Measurements from ENCODE around the gene GNAS-AS1.

Gene GNAS-AS1

GRCh38 chr20:58877050-58877975, 26.6 kb upstream of the GNAS-AS1 start:
- TF ChIP-seq TEAD4 (IDR thresholded peaks at IDR 0.05) (no peak), TCF12 (IDR thresholded peaks at IDR 0.05; ENCODE audit: low read depth) (no peak), USF1 (IDR thresholded peaks at IDR 0.05) (no peak), YY1 (IDR thresholded peaks at IDR 0.05; ENCODE audit: low read depth) (no peak), CREB1 (IDR thresholded peaks at IDR 0.05; ENCODE audit: low read depth) (no peak), ZBTB7A (IDR thresholded peaks at IDR 0.05; ENCODE audit: low read depth) (no peak), TAF1 (IDR thresholded peaks at IDR 0.05; ENCODE audit: low read depth) (no peak), RAD21 (IDR thresholded peaks at IDR 0.05; ENCODE audit: low read depth) (no peak), EGR1 (IDR thresholded peaks at IDR 0.05) (no peak), FOXM1 (IDR thresholded peaks at IDR 0.05; ENCODE audit: borderline replicate concordance, low read depth) (no peak), REST (IDR thresholded peaks at IDR 0.05; ENCODE audit: low read depth) (no peak), CEBPB (IDR thresholded peaks at IDR 0.05) (no peak), MAX (IDR thresholded peaks at IDR 0.05) (no peak), NFIC (IDR thresholded peaks at IDR 0.05) (no peak), EP300 (IDR thresholded peaks at IDR 0.05; ENCODE audit: borderline replicate concordance) (no peak)

GRCh38 chr20:58876437-58876836, 25.7 kb upstream of the GNAS-AS1 start:
- TF ChIP-seq RAD21 (IDR thresholded peaks at IDR 0.05; ENCODE audit: low read depth) (no peak), TAF1 (IDR thresholded peaks at IDR 0.05; ENCODE audit: low read depth) (no peak), TCF12 (IDR thresholded peaks at IDR 0.05; ENCODE audit: low read depth) (no peak), FOXM1 (IDR thresholded peaks at IDR 0.05; ENCODE audit: borderline replicate concordance, low read depth) (no peak), ZBTB7A (IDR thresholded peaks at IDR 0.05; ENCODE audit: low read depth) (no peak), EP300 (IDR thresholded peaks at IDR 0.05; ENCODE audit: borderline replicate concordance) (no peak), YY1 (IDR thresholded peaks at IDR 0.05; ENCODE audit: low read depth) (no peak), NFIC (IDR thresholded peaks at IDR 0.05) (no peak), USF1 (IDR thresholded peaks at IDR 0.05) (no peak), MAX (IDR thresholded peaks at IDR 0.05) (no peak), REST (IDR thresholded peaks at IDR 0.05; ENCODE audit: low read depth) (no peak), TEAD4 (IDR thresholded peaks at IDR 0.05) (no peak), CEBPB (IDR thresholded peaks at IDR 0.05) (no peak), CREB1 (IDR thresholded peaks at IDR 0.05; ENCODE audit: low read depth) (no peak)

GRCh38 chr20:58875541-58876134, 24.9 kb upstream of the GNAS-AS1 start:
- no peak for TF ChIP-seq TEAD4 (IDR thresholded peaks at IDR 0.05)
- no peak for TF ChIP-seq EP300 (IDR thresholded peaks at IDR 0.05; ENCODE audit: borderline replicate concordance)
- no peak for TF ChIP-seq FOXM1 (IDR thresholded peaks at IDR 0.05; ENCODE audit: borderline replicate concordance, low read depth)
- no peak for TF ChIP-seq USF1 (IDR thresholded peaks at IDR 0.05)
- no peak for TF ChIP-seq EGR1 (IDR thresholded peaks at IDR 0.05)
- TF ChIP-seq TCF12 (IDR thresholded peaks at IDR 0.05; ENCODE audit: low read depth) = no peak
- TF ChIP-seq MAX (IDR thresholded peaks at IDR 0.05) = no peak
- no peak for TF ChIP-seq REST (IDR thresholded peaks at IDR 0.05; ENCODE audit: low read depth)
- no peak for TF ChIP-seq YY1 (IDR thresholded peaks at IDR 0.05; ENCODE audit: low read depth)
- no peak for TF ChIP-seq ZBTB7A (IDR thresholded peaks at IDR 0.05; ENCODE audit: low read depth)
- no peak for TF ChIP-seq NFIC (IDR thresholded peaks at IDR 0.05)
- no peak for TF ChIP-seq CREB1 (IDR thresholded peaks at IDR 0.05; ENCODE audit: low read depth)
- TF ChIP-seq TAF1 (IDR thresholded peaks at IDR 0.05; ENCODE audit: low read depth) = no peak
- no peak for TF ChIP-seq CEBPB (IDR thresholded peaks at IDR 0.05)
